Panc1 (cell line): ENCODE data around the gene COL4A1. TPM values are rescaled to one million over a fixed set of nuclear protein-coding genes. Genes with fewer than 3 reads are reported as not detected.

Experiments used
- ATAC-seq: fragments of 200-7000 bp; cut with Tn5 transposase; 2 replicates; pipeline ENCODE4 v1.9.1; 2020; ENCODE audit warnings: mild to moderate bottlenecking, moderate library complexity
- BruUV-seq: library from RNA; stranded (reverse); fragments of 400-500 nt; replicated peaks from 2 replicates; lab custom pipeline; 2021; lab: Mats Ljungman, UMichigan
- CTCF ChIA-PET: fragments of 300-600 bp; sonication (Branson Sonifier 250); formaldehyde crosslinking; loops from one replicate; lab custom pipeline; 2022; ENCODE audit warnings: antibody characterized with exemption; lab: Charles Lee
- POLR2A ChIA-PET: fragments of 300-600 bp; sonication (Branson Sonifier 250); formaldehyde crosslinking; loops from one replicate; lab custom pipeline; 2022; ENCODE audit warnings: antibody characterized with exemption; lab: Charles Lee
- DNase-seq: peaks from one replicate; pipeline ENCODE4 v3.0.0-alpha.2; 2010; ENCODE audit warnings: low read depth, low spot score
- H3K27ac ChIP-seq: 2 replicates; pipeline ENCODE4 v1.5.1; 2011; ENCODE audit warnings: mild to moderate bottlenecking, low read length, inconsistent platforms
- H3K27me3 ChIP-seq: fragments of 200-500 bp; sonication (Bioruptor generic); 2 replicates; pipeline ENCODE4 v1.6.0; 2014; ENCODE audit warnings: low read length, inconsistent platforms; ENCODE audit not compliant: control insufficient read depth, insufficient read depth
- H3K36me3 ChIP-seq: fragments of 200-500 bp; sonication (Bioruptor generic); 2 replicates; pipeline ENCODE4 v1.5.1; 2014; ENCODE audit warnings: inconsistent platforms, mild to moderate bottlenecking, low read length, moderate library complexity; ENCODE audit not compliant: control insufficient read depth, insufficient read depth
- H3K4me1 ChIP-seq: 2 replicates; pipeline ENCODE4 v1.5.1; 2011; ENCODE audit warnings: inconsistent platforms, mild to moderate bottlenecking, low read length, moderate library complexity; ENCODE audit not compliant: control insufficient read depth, insufficient read depth
- H3K4me3 ChIP-seq, 2 experiments: 2 replicates each; pipeline ENCODE4 v1.5.1; 2011 to 2012; ENCODE audit warnings: low read depth in 2 of 2, low read length in 2 of 2, mild to moderate bottlenecking in 2 of 2, inconsistent platforms in 1 of 2, moderate library complexity in 1 of 2
- H3K9me3 ChIP-seq: fragments of 200-500 bp; sonication (Bioruptor generic); 2 replicates; pipeline ENCODE4 v1.5.1; 2014; ENCODE audit warnings: low read depth, mild to moderate bottlenecking, inconsistent platforms, low read length, moderate library complexity; ENCODE audit not compliant: control insufficient read depth, insufficient read depth
- CTCF ChIP-seq: fragments of 450-650 bp; IDR thresholded peaks from 2 replicates; pipeline ENCODE4 v1.5.1; 2017; ENCODE audit warnings: mild to moderate bottlenecking
- POLR2AphosphoS5 ChIP-seq: IDR thresholded peaks from 2 replicates; pipeline ENCODE4 v1.6.1; 2012; ENCODE audit warnings: mild to moderate bottlenecking, low read depth, low read length, moderate library complexity
- SIN3A ChIP-seq: IDR thresholded peaks from 2 replicates; pipeline ENCODE4 v1.6.1; 2012; ENCODE audit warnings: low read depth, mild to moderate bottlenecking, low read length, moderate library complexity, borderline replicate concordance; ENCODE audit not compliant: insufficient read depth
- TCF7L2 ChIP-seq: IDR thresholded peaks from 2 replicates; pipeline ENCODE4 v1.6.1; 2011; ENCODE audit warnings: mild to moderate bottlenecking, low read depth, low read length, inconsistent platforms
- in situ Hi-C: cut with HindIII; loops from 2 replicates; pipeline ENCODE4 v1.10.0; 2016; ENCODE audit warnings: low sequenced_read_pairs, low pct_unique_long_range_greater_than_20kb
- intact Hi-C: fragments of 100-400 bp; cut with micrococcal nuclease; formaldehyde crosslinking; loops from one replicate; pipeline ENCODE4 v1.10.0; 2022; ENCODE audit not compliant: unreplicated experiment
- microRNA-seq: library from miRNA; unstranded; fragments of <30 nt; microRNA quantifications from one replicate; pipeline ENCODE4 v1.1.0, GENCODE V29; 2020; ENCODE audit not compliant: unreplicated experiment
- total RNA-seq: library from RNA; stranded (reverse); gene quantifications from one replicate; pipeline ENCODE4 v1.2.1, GENCODE V29; 2021; ENCODE audit not compliant: unreplicated experiment
- TF ChIP-seq, protein P1 (sequence below), 2 experiments: IDR thresholded peaks; 2 replicates each; pipeline ENCODE4 v1.6.1; 2011 to 2012; ENCODE audit warnings: low read depth in 2 of 2, control low read depth in 1 of 2, low read length in 1 of 2, mild to moderate bottlenecking in 1 of 2, moderate library complexity in 1 of 2; ENCODE audit not compliant: insufficient read depth in 1 of 2

The COL4A1 gene
- total RNA-seq, 1 experiment from 2014 or later: 1.1 TPM

DNA sequence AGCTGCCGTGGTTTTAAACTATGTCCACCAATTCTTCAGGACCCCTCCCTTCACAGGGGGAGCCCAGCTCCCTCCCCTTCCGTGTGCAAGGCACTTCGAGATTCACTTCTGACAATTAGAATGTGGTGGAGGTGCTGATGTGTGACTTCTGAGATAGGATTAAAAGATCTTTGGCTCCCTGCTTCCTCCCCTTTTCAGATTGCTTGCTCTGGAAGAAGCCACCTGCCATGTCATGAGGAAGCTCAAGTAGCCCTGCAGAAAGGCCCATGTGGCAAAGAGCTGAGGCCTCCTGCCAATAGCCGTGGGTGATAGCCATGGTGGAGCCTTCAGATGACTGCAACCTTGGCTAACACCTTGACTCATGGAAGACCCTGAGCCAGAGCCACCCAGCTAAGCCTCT is 204.9 kb downstream of the COL4A1 start:
- ATAC-seq (no peak), DNase-seq (no peak)
- Histone ChIP-seq H3K36me3 (no peaks in the 10 kb centered on the region), H3K9me3 (no peaks in the 10 kb centered on the region), H3K4me1 (no peaks in the 10 kb centered on the region), H3K27me3 (no peaks in the 10 kb centered on the region), H3K27ac (no peak overlapping the region), H3K4me3 (no peak overlapping the region)
- intact Hi-C loops (loop anchor here (5.0 kb wide), 1 partner anchor 315 kb away; the partner anchor contains the start of gene IRS2), in situ Hi-C loops (no loop called here)
- CTCF ChIA-PET: no interaction called here
- POLR2A ChIA-PET: no interaction called here
- no TSS peak for BruUV-seq
- TF ChIP-seq POLR2AphosphoS5: no peak
- no peak for TF ChIP-seq SIN3A
- TF ChIP-seq CTCF: no peak
- TF ChIP-seq TCF7L2: no peak
- TF ChIP-seq, protein P1, sequence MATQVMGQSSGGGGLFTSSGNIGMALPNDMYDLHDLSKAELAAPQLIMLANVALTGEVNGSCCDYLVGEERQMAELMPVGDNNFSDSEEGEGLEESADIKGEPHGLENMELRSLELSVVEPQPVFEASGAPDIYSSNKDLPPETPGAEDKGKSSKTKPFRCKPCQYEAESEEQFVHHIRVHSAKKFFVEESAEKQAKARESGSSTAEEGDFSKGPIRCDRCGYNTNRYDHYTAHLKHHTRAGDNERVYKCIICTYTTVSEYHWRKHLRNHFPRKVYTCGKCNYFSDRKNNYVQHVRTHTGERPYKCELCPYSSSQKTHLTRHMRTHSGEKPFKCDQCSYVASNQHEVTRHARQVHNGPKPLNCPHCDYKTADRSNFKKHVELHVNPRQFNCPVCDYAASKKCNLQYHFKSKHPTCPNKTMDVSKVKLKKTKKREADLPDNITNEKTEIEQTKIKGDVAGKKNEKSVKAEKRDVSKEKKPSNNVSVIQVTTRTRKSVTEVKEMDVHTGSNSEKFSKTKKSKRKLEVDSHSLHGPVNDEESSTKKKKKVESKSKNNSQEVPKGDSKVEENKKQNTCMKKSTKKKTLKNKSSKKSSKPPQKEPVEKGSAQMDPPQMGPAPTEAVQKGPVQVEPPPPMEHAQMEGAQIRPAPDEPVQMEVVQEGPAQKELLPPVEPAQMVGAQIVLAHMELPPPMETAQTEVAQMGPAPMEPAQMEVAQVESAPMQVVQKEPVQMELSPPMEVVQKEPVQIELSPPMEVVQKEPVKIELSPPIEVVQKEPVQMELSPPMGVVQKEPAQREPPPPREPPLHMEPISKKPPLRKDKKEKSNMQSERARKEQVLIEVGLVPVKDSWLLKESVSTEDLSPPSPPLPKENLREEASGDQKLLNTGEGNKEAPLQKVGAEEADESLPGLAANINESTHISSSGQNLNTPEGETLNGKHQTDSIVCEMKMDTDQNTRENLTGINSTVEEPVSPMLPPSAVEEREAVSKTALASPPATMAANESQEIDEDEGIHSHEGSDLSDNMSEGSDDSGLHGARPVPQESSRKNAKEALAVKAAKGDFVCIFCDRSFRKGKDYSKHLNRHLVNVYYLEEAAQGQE (IDR thresholded peaks at IDR 0.05; ENCODE audit: insufficient read depth in 1 of 2, low read depth in 2 of 2, low read length in 1 of 2): no peak

DNA sequence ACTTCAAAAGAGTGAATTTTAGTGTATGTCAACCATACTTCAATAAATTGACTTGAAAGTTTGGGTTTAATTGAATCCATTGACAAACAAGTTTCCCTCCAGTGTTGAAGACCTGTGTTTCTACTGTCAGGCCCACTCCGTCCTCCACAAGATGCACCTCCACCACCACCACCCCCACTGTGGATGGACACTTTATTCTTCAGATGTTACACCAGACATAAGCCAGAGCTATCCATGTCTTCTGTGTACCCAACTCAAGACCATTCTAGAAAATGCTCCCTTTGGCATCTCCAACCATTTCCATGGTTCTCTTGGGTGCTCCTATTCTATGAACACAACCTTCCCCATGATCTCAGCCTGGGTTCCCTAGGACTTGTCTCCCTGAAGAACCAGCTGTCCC is 207.0 kb downstream of the COL4A1 start:
- DNase-seq: no peak
- POLR2A ChIA-PET: no interaction called here
- no peaks in the 10 kb centered on the region for H3K9me3 ChIP-seq
- no peak overlapping the region for H3K4me3 ChIP-seq
- H3K36me3 ChIP-seq: no peaks in the 10 kb centered on the region
- no peak for ATAC-seq
- in situ Hi-C loops: no loop called here
- BruUV-seq: no TSS peak
- CTCF ChIA-PET: no interaction called here
- no peaks in the 10 kb centered on the region; the same call in 1 of the 2 replicates for H3K4me1 ChIP-seq
- no peaks in the 10 kb centered on the region for H3K27me3 ChIP-seq
- TF ChIP-seq, protein P1 (IDR thresholded peaks at IDR 0.05; ENCODE audit: insufficient read depth in 1 of 2, low read depth in 2 of 2, low read length in 1 of 2): no peak
- intact Hi-C loops: loop anchor here (5.0 kb wide), 1 partner anchor 313 kb away; the partner anchor contains the start of gene IRS2
- no peak overlapping the region for H3K27ac ChIP-seq

Small RNA genes within 50 kb of the gene (microRNA-seq; reads per million reads assigned to microRNA genes)
- not detected for gene MIR8073

Other genes starting within 250 kb of the COL4A1 start
- gene COL4A2, start 127 bp upstream of the COL4A1 start, total RNA-seq: 3.0 TPM